ENCODE measurements around the gene LONRF2. TPM values are rescaled to one million over a fixed set of nuclear protein-coding genes. Genes with fewer than 3 reads are reported as not detected.
A peak's percentile ranks its signal among the peaks of the same experiment; 100 is the strongest.

Gene LONRF2
- total RNA-seq, 1 donor from 2014 or later, result 0.23 TPM

GRCh38 chr2:100293341-100294161, 28.8 kb downstream of the LONRF2 start:
- intact Hi-C loops (cut with micrococcal nuclease), result loop anchor here (5.0 kb wide), 2 partner anchors 151 to 289 kb away; partner anchors contain the start of gene AFF3
- peaks cover 14% of the 10 kb centered on the region for H3K27me3 Mint-ChIP-seq (ENCODE audit: insufficient read depth)
- peaks cover 2% of the 10 kb centered on the region for H3K4me1 Mint-ChIP-seq (ENCODE audit: low read depth)
- no peak overlapping the region for H3K27ac Mint-ChIP-seq
- DNase-seq (ENCODE audit: low spot score), result no peak
- no peaks in the 10 kb centered on the region for H3K36me3 Mint-ChIP-seq (ENCODE audit: low read depth)
- no peak overlapping the region for H3K4me3 Mint-ChIP-seq
- no peaks in the 10 kb centered on the region for H3K9me3 Mint-ChIP-seq

- no peak overlapping the region for H3K27ac Mint-ChIP-seq
- intact Hi-C loops (cut with micrococcal nuclease), result loop anchor here (5.0 kb wide), 2 partner anchors 150 to 290 kb away; partner anchors contain the start of gene AFF3
- no peaks in the 10 kb centered on the region for H3K9me3 Mint-ChIP-seq
- no peaks in the 10 kb centered on the region for H3K36me3 Mint-ChIP-seq (ENCODE audit: low read depth)
- peaks cover 13% of the 10 kb centered on the region for H3K27me3 Mint-ChIP-seq (ENCODE audit: insufficient read depth)
- peaks cover 6% of the 10 kb centered on the region for H3K4me1 Mint-ChIP-seq (ENCODE audit: low read depth)
- no peak overlapping the region for H3K4me3 Mint-ChIP-seq
- DNase-seq (ENCODE audit: low spot score), result peak; percentile 23
Observed at GRCh38 chr2:100292022-100292580, 30.2 kb downstream of the LONRF2 start.

DNA sequence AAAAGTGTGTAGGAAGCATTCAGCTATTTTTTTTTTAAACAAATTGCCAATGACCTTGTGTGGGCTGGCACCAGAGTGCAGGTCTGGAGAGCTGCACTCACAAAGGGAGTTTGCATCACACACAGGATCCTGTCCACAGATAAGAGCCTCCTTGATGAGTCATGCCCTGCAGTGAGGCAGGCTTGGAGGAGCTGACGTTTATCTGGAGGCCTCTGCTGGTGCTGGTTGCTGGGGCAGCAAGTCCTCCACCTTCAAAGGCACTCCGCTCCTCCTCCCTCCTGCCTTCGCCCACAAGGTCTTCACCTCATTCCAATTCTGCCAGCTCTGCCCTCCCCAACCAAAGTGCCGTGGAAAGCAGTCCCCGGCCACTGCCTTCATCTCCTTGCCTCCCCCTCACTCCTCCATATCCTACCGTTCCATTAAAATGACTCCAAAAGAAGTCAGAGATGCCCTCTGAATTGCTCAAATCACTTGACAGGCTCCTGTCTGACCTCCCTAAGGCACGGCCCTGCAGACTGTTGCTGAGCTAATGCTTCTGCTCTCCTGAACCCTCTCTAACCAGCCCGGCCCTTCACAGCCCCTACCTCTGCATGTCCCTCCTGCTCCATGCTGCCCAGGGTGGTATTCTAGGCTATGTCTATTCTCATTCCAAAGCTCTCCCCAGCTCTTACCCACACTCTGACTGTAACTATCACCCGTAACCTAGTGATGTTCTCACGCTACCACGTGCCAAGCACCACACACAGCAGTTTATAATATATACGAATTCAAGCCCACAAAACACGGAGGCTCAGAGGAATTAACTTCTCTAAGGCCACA, 30.9 kb downstream of the LONRF2 start:
- Mint-ChIP-seq H3K27ac (no peak overlapping the region), H3K36me3 (ENCODE audit: low read depth) (no peaks in the 10 kb centered on the region), H3K27me3 (ENCODE audit: insufficient read depth) (peaks cover 13% of the 10 kb centered on the region), H3K4me1 (ENCODE audit: low read depth) (peaks cover 6% of the 10 kb centered on the region), H3K4me3 (no peak overlapping the region), H3K9me3 (no peaks in the 10 kb centered on the region)
- intact Hi-C loops (cut with micrococcal nuclease), result loop anchor here (5.0 kb wide), 2 partner anchors 149 to 291 kb away; partner anchors contain the start of gene AFF3
- DNase-seq (ENCODE audit: low spot score), result peak; percentile 61

GRCh38 chr2:100290718-100291151, 31.6 kb downstream of the LONRF2 start:
- intact Hi-C loops (cut with micrococcal nuclease), result loop anchor here (5.0 kb wide), 2 partner anchors 148 to 292 kb away; partner anchors contain the start of gene AFF3
- Mint-ChIP-seq H3K9me3 (no peaks in the 10 kb centered on the region), H3K36me3 (ENCODE audit: low read depth) (no peaks in the 10 kb centered on the region), H3K4me1 (ENCODE audit: low read depth) (peaks cover 11% of the 10 kb centered on the region), H3K4me3 (no peak overlapping the region), H3K27me3 (ENCODE audit: insufficient read depth) (peaks cover 10% of the 10 kb centered on the region), H3K27ac (no peak overlapping the region)
- DNase-seq (ENCODE audit: low spot score), result no peak

DNA sequence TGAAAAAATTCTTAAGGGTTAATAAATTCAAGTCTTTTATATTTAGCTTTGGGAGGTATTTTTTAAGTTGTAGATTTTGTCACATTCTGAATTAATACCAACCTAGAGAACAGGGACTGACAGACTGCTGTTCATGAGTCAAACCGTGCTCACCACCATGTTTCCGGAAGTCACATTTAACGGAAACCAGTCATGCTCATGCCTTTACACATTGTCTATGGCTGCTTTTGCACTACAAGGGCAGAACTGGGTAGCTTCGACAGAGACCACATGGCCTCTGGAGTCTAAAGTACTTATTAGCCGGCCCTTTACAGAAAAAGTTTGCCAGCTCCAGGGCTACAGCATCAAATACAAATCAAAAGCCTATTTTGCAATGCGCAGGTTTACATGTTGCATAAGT, 33.3 kb downstream of the LONRF2 start:
- intact Hi-C loops (cut with micrococcal nuclease), result no loop called here
- Mint-ChIP-seq H3K4me3 (no peak overlapping the region), H3K9me3 (no peaks in the 10 kb centered on the region), H3K27me3 (ENCODE audit: insufficient read depth) (peaks cover 1% of the 10 kb centered on the region), H3K27ac (no peak overlapping the region), H3K36me3 (ENCODE audit: low read depth) (no peaks in the 10 kb centered on the region), H3K4me1 (ENCODE audit: low read depth) (peaks cover 15% of the 10 kb centered on the region)
- DNase-seq (ENCODE audit: low spot score), result no peak

- no peak for DNase-seq (ENCODE audit: low spot score)
- Mint-ChIP-seq H3K9me3 (no peaks in the 10 kb centered on the region), H3K36me3 (ENCODE audit: low read depth) (no peaks in the 10 kb centered on the region), H3K27me3 (ENCODE audit: insufficient read depth) (peaks cover 4% of the 10 kb centered on the region), H3K4me1 (ENCODE audit: low read depth) (peaks cover 30% of the 10 kb centered on the region), H3K4me3 (no peak overlapping the region), H3K27ac (no peak overlapping the region)
- intact Hi-C loops (cut with micrococcal nuclease), result no loop called here
Observed at GRCh38 chr2:100286318-100286717, 36.0 kb downstream of the LONRF2 start.

GRCh38 chr2:100285691-100286090, 36.6 kb downstream of the LONRF2 start:
- no peak overlapping the region for H3K4me3 Mint-ChIP-seq

GRCh38 chr2:100285011-100285410, 37.3 kb downstream of the LONRF2 start:
- Mint-ChIP-seq H3K36me3 (ENCODE audit: low read depth) (no peaks in the 10 kb centered on the region), H3K4me3 (no peak overlapping the region), H3K4me1 (ENCODE audit: low read depth) (peaks cover 35% of the 10 kb centered on the region), H3K27me3 (ENCODE audit: insufficient read depth) (peaks cover 4% of the 10 kb centered on the region), H3K27ac (no peak overlapping the region), H3K9me3 (no peaks in the 10 kb centered on the region)
- intact Hi-C loops (cut with micrococcal nuclease), result no loop called here
- no peak for DNase-seq (ENCODE audit: low spot score)

More at GRCh38 chr2:100285691-100286090, 36.6 kb downstream of the LONRF2 start:
- no peak for DNase-seq (ENCODE audit: low spot score)
- no peaks in the 10 kb centered on the region for H3K36me3 Mint-ChIP-seq (ENCODE audit: low read depth)
- H3K27ac Mint-ChIP-seq, result peak overlapping the region; percentile 50
- peaks cover 35% of the 10 kb centered on the region for H3K4me1 Mint-ChIP-seq (ENCODE audit: low read depth)
- intact Hi-C loops (cut with micrococcal nuclease), result no loop called here
- H3K27me3 Mint-ChIP-seq (ENCODE audit: insufficient read depth), result peaks cover 4% of the 10 kb centered on the region
- H3K9me3 Mint-ChIP-seq, result no peaks in the 10 kb centered on the region

DNA sequence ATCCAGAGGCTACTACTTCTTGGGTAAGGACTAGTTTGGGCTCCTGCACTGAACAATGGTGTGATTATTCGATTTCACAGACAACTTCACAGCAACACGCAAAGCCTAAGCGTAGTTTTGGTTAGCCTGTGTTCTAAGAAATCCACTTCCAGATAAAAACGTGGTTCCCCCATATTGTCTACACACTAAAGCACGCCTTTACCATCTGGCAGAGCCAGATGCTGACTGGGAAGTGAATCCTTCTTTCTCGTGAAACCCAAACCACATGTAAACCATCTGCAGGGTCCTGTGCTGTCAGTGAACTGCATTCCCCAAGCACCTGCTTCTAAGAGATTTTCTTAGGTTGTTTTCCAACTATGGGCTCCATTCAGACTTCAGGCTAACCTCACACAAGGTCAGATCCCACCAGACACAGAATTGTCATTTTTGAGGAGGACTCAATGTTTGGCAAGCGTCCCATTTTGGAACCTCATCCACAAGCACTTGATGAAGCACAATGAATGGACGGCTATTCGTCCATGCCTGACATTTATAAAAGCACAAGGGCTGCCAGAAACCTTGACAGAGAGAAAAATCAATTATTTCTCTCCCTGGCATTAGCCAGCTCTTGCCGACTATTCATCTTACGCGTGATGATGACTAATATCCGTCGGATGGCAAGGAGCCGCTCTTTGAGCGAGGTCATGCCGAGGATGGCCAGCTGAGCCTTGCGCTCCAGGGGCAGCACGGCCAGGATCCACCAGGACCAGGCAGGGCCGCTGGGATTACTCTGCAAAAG, 38.4 kb downstream of the LONRF2 start:
- peaks cover 39% of the 10 kb centered on the region for H3K4me1 Mint-ChIP-seq (ENCODE audit: low read depth)
- no peaks in the 10 kb centered on the region for H3K9me3 Mint-ChIP-seq
- H3K36me3 Mint-ChIP-seq (ENCODE audit: low read depth), result no peaks in the 10 kb centered on the region
- DNase-seq (ENCODE audit: low spot score), result no peak
- H3K4me3 Mint-ChIP-seq, result no peak overlapping the region
- peaks cover 4% of the 10 kb centered on the region for H3K27me3 Mint-ChIP-seq (ENCODE audit: insufficient read depth)
- intact Hi-C loops (cut with micrococcal nuclease), result no loop called here
- no peak overlapping the region for H3K27ac Mint-ChIP-seq

GRCh38 chr2:100281521-100282438, 40.5 kb downstream of the LONRF2 start:
- no peaks in the 10 kb centered on the region for H3K9me3 Mint-ChIP-seq
- intact Hi-C loops (cut with micrococcal nuclease), result no loop called here
- no peak for DNase-seq (ENCODE audit: low spot score)
- no peaks in the 10 kb centered on the region for H3K36me3 Mint-ChIP-seq (ENCODE audit: low read depth)
- H3K27me3 Mint-ChIP-seq (ENCODE audit: insufficient read depth), result peaks cover 7% of the 10 kb centered on the region
- peaks cover 35% of the 10 kb centered on the region for H3K4me1 Mint-ChIP-seq (ENCODE audit: low read depth)
- no peak overlapping the region for H3K27ac Mint-ChIP-seq
- no peak overlapping the region for H3K4me3 Mint-ChIP-seq

- H3K27ac Mint-ChIP-seq, result no peak overlapping the region
- no peaks in the 10 kb centered on the region for H3K36me3 Mint-ChIP-seq (ENCODE audit: low read depth)
- DNase-seq (ENCODE audit: low spot score), result no peak
- no peak overlapping the region for H3K4me3 Mint-ChIP-seq
- peaks cover 7% of the 10 kb centered on the region for H3K27me3 Mint-ChIP-seq (ENCODE audit: insufficient read depth)
- peaks cover 26% of the 10 kb centered on the region for H3K4me1 Mint-ChIP-seq (ENCODE audit: low read depth)
- intact Hi-C loops (cut with micrococcal nuclease), result no loop called here
- no peaks in the 10 kb centered on the region for H3K9me3 Mint-ChIP-seq
Observed at GRCh38 chr2:100279586-100280534, 42.4 kb downstream of the LONRF2 start.

Measured in activated T-helper 1 cell treated with anti-CD3 and anti-CD28 coated beads, Interleukin-12 subunit alpha, Interleukin-12 subunit beta, Interleukin-2, Interleukin-4 antibody, amounts not matched to agents 30 ng/mL and 10 ng/mL and 1 ng/mL, durations not matched to agents 14 hours and 24 hours and 36 hours (primary cell).